Uterus (tissue), 4 donors: Measurements from ENCODE around the gene PM20D1. TPM values are rescaled to one million over a fixed set of nuclear protein-coding genes. Genes with fewer than 3 reads are reported as not detected.

Experiments
- DNase-seq, 2 donors: peaks; one replicate each; pipeline ENCODE4 v3.0.0-alpha.2; 2019 to 2020
- H3K27ac ChIP-seq, 2 donors: fragments of 200-600 bp; sonication (generic); 1 replicate in 1 of 2; 2 replicates in 1 of 2; pipeline ENCODE4 v1.5.1; 2016 to 2018
- H3K27me3 ChIP-seq, 2 donors: fragments of 200-600 bp; sonication (generic); one replicate each; pipeline ENCODE4 v1.5.1; 2018 to 2019; ENCODE audit warnings: control low read depth in 1 of 2
- H3K36me3 ChIP-seq, 2 donors: fragments of 200-600 bp; sonication (generic); one replicate each; pipeline ENCODE4 v1.5.1; 2019; ENCODE audit warnings: control low read depth in 1 of 2
- H3K4me1 ChIP-seq, 2 donors: fragments of 200-600 bp; sonication (generic); one replicate each; pipeline ENCODE4 v1.5.1; 2018 to 2019; ENCODE audit warnings: control low read depth in 1 of 2
- H3K4me3 ChIP-seq, 2 donors: fragments of 200-600 bp; sonication (generic); 1 replicate in 1 of 2; 2 replicates in 1 of 2; pipeline ENCODE4 v1.5.1; 2018 to 2019; ENCODE audit warnings: mild to moderate bottlenecking in 1 of 2
- H3K9me3 ChIP-seq, 2 donors: fragments of 200-600 bp; sonication (generic); one replicate each; pipeline ENCODE4 v1.5.1; 2019; ENCODE audit warnings: control low read depth in 1 of 2
- POLR2A ChIP-seq, 2 donors: fragments of 450-650 bp; IDR thresholded peaks; one replicate each; pipeline ENCODE4 v1.6.1; 2016; ENCODE audit warnings: antibody characterized with exemption in 2 of 2, mild to moderate bottlenecking in 1 of 2, moderate library complexity in 1 of 2
- intact Hi-C: fragments of 100-400 bp; cut with DNase I; formaldehyde crosslinking; loops from one replicate; pipeline ENCODE4 v1.15.1; 2023; ENCODE audit warnings: low total_unique reads
- total RNA-seq, 4 donors: library from RNA; depleted of rRNA in 3 of 4; stranded (reverse); fragments of >200 nt in 3 of 4; gene quantifications; one replicate each; pipeline versions ENCODE4 v1.1.0 to v1.2.4, GENCODE V29; 2014 to 2023
- TF ChIP-seq, protein P1 (sequence below), 4 experiments: fragments of 200-600 bp in 2 of 4; fragments of 450-650 bp in 2 of 4; sonication (generic) in 2 of 4; IDR thresholded peaks; one replicate each; pipeline ENCODE4 v1.5.1; 2016 to 2019; ENCODE audit warnings: antibody characterized with exemption in 4 of 4, mild to moderate bottlenecking in 2 of 4, moderate library complexity in 1 of 4
- donor health status: DM: yes; HTN: yes; CAD: no.

Gene PM20D1
- total RNA-seq, 4 donors from 2014 or later, result 0.59 to 0.69 TPM; not detected in 2

DNA sequence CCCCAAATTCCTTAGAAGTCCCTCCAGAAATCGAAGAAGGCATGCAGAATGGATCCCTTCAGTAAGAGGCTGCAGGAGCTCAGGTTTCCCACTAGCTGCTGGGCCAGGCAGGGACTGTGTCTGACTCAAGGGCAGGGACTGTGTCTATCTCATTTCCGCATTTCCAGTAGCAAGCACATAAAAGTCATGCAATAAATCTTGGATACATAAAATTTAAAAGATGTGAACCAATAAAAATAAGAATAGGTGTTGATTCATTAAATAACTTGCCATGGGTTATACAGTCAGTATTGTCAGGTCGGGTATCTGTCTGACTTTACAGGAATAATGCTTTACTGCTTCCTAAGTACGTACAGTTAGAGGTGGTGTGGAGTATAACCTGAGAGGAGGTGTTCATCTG, 15.2 kb downstream of the PM20D1 start:
- no peak overlapping the region for H3K27ac ChIP-seq
- no peaks in the 10 kb centered on the region for H3K9me3 ChIP-seq
- no peak for DNase-seq
- no peaks in the 10 kb centered on the region for H3K36me3 ChIP-seq
- TF ChIP-seq, protein P1, sequence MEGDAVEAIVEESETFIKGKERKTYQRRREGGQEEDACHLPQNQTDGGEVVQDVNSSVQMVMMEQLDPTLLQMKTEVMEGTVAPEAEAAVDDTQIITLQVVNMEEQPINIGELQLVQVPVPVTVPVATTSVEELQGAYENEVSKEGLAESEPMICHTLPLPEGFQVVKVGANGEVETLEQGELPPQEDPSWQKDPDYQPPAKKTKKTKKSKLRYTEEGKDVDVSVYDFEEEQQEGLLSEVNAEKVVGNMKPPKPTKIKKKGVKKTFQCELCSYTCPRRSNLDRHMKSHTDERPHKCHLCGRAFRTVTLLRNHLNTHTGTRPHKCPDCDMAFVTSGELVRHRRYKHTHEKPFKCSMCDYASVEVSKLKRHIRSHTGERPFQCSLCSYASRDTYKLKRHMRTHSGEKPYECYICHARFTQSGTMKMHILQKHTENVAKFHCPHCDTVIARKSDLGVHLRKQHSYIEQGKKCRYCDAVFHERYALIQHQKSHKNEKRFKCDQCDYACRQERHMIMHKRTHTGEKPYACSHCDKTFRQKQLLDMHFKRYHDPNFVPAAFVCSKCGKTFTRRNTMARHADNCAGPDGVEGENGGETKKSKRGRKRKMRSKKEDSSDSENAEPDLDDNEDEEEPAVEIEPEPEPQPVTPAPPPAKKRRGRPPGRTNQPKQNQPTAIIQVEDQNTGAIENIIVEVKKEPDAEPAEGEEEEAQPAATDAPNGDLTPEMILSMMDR (IDR thresholded peaks at IDR 0.05), result no peak
- TF ChIP-seq POLR2A (IDR thresholded peaks at IDR 0.05), result no peak
- H3K27me3 ChIP-seq, result no peaks in the 10 kb centered on the region
- intact Hi-C loops, result no loop called here
- H3K4me1 ChIP-seq, result no peaks in the 10 kb centered on the region
- H3K4me3 ChIP-seq, result no peak overlapping the region

DNA sequence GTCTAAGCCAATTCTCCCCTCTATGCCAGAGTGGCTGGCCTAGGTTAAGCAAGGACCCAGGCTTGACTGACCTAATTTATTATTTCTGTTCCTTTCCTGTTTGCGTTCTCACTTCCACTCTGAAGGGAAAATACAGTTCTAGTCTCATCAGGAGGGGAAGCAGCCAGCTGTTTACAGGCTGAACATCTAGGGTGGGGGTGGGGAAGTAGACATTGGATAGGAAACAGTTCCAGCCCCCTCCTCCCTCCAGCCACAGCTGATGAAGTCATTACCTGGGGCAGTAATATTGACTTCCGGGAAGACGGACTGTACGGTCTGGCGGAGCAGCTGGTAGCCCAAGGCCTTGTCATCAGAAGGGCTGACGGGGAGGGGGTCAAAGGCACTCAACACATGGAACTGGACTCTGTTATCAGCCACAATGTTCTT, 17.6 kb downstream of the PM20D1 start:
- Histone ChIP-seq H3K9me3 (no peaks in the 10 kb centered on the region), H3K36me3 (no peaks in the 10 kb centered on the region), H3K4me1 (no peaks in the 10 kb centered on the region), H3K4me3 (no peak overlapping the region), H3K27ac (no peak overlapping the region), H3K27me3 (no peaks in the 10 kb centered on the region)
- intact Hi-C loops, result no loop called here
- DNase-seq, result no peak
- TF ChIP-seq, protein P1 (IDR thresholded peaks at IDR 0.05), result no peak
- no peak for TF ChIP-seq POLR2A (IDR thresholded peaks at IDR 0.05)

DNA sequence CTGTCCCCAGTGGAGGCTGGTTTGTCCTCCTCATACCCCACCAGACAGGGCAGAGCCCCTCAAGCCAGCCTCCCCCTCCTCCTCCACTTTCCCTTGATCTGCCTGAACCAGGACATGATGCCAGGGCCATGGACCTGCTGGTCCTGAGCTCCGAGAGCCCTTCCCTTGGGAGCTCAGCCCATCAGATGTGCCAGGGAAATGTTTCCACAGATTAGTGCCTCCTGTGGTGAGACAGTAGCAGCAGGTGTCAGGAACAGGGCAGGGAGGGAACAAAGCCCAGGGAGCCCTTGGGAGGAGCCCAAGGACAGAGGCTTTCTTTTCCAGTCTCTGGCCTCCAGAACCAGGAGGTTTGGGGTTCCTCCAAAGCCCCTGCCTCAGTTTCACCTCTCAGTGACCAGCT, 22.3 kb downstream of the PM20D1 start:
- TF ChIP-seq, protein P1 (IDR thresholded peaks at IDR 0.05), result no peak
- no peaks in the 10 kb centered on the region for H3K4me1 ChIP-seq
- intact Hi-C loops, result no loop called here
- DNase-seq, result no peak
- H3K36me3 ChIP-seq, result no peaks in the 10 kb centered on the region
- no peak overlapping the region for H3K4me3 ChIP-seq
- no peaks in the 10 kb centered on the region for H3K27me3 ChIP-seq
- H3K9me3 ChIP-seq, result no peaks in the 10 kb centered on the region
- no peak overlapping the region for H3K27ac ChIP-seq

DNA sequence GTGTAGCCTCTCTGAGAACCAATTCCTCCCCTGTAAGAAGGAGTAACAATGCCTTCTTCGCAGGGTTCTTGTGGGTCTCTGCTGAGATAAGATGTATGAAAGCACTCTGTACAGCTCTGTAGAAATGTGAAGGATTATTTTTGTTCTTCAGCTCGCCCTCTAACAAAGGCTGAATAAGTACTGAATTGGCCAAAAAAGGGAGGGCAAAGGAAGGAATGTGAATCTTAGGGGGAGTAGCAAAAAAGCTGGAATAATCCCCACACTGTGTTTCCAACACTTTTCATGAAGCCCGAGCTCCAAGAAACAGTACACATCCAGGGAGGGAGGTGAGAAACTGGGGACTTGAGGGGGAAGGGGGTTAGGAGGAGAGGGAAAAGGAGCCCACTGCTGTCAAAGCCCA, 22.9 kb downstream of the PM20D1 start:
- H3K4me3 ChIP-seq, result no peak overlapping the region
- H3K9me3 ChIP-seq, result no peaks in the 10 kb centered on the region
- no peak for DNase-seq
- no peaks in the 10 kb centered on the region for H3K4me1 ChIP-seq
- H3K27ac ChIP-seq, result no peak overlapping the region
- TF ChIP-seq, protein P1 (IDR thresholded peaks at IDR 0.05), result no peak
- no peak for TF ChIP-seq POLR2A (IDR thresholded peaks at IDR 0.05)
- intact Hi-C loops, result no loop called here
- H3K36me3 ChIP-seq, result no peaks in the 10 kb centered on the region
- H3K27me3 ChIP-seq, result no peaks in the 10 kb centered on the region

DNA sequence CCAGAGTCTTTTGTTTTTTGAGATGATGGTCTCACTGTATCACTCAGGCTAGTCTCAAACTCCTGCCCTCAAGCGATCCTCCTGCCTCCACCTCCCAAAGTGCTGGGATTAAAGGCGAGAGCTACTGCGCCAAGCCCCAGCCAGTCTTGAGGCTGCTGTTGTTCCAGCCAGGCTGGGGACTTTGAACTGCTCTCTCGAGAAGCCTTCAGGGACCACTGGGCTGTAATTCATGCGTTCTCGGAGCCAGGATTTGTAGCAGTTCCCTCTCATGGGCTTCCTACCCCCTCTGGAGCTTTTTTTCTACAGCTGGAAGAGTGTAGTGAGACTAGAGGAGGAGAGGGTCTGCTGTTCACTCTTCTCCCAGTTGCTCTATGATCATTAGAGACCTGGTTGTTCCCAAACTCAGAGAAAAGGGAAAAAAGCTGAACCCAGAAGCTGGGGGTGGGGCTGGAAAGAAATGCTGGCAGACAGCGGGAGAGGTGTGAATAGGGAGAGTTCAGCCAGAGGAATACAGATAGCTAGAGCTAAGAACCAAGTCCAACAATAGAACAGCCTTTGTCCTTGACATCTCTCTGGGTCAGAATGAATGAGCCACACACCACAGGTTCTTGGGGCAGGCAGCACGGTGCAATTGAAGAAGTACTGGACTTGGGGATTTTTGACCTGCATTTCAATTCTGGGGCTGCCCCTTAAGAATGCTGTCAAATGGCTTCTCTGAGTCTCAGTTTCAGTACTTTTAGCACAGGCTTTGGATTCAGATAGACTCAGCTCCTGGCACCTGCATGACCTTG, 23.7 kb downstream of the PM20D1 start:
- H3K27ac ChIP-seq, result no peak overlapping the region
- H3K4me1 ChIP-seq, result no peaks in the 10 kb centered on the region
- no peak overlapping the region for H3K4me3 ChIP-seq
- H3K36me3 ChIP-seq, result no peaks in the 10 kb centered on the region
- no peak for DNase-seq
- TF ChIP-seq, protein P1 (IDR thresholded peaks at IDR 0.05), result no peak
- TF ChIP-seq POLR2A (IDR thresholded peaks at IDR 0.05), result no peak
- intact Hi-C loops, result no loop called here
- H3K27me3 ChIP-seq, result no peaks in the 10 kb centered on the region
- H3K9me3 ChIP-seq, result no peaks in the 10 kb centered on the region
